Activated CD8-positive, alpha-beta memory T cell treated with anti-CD3 and anti-CD28 coated beads for 1 hour (primary cell): ENCODE results near the gene AANAT.

Experiments
- DNase-seq, 2 donors: peaks; one replicate each; pipeline ENCODE4 v3.0.0-alpha.2; 2020; ENCODE audit warnings: low read depth in 1 of 2; ENCODE audit errors: extremely low read depth in 1 of 2

The AANAT gene

DNA sequence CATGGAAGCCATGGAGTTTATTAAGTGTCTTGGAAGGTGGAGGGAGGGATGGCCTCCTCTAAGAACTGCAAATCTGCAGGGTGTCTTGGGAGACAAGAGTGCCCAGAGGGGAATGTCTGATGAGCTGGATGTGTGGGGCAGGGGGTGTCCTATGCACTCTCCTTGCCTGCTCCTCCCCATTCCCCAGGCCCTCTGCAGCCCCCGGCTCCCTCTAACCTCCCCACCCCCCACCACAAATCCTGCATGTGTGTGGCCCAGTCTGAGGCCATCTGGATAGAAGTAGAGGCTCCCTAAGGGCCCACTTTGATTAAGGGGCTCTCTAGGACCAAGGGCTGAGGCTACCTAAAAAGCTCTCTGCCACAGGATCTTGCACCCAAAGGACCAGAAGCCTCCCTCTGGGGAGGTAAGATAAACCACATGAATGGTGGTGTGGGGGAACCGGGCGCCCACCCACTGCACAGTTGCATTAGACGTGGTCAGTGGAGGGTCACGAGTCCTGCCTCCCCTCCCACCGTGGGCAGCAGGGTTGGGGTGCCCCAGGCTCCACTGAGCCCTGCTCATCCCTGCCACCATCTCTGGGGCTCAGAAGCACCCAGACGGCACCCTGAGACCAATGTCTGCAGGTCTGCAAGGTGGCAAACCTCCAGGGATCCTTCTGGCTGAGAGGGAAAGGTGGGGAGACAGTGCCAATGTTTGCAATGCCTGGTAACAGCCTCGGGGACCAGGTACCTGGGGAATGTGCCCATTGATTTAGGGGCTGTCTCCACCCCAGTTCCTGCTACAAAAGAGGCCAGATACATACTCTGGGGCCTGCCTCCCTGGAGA is 618 bp downstream of the AANAT start:
- DNase-seq = no peak

GRCh38 chr17:76468634-76469010 is 1.2 kb downstream of the AANAT start:
- DNase-seq = no peak

- DNase-seq = no peak
Observed at GRCh38 chr17:76469076-76469990, 1.9 kb downstream of the AANAT start.

DNA sequence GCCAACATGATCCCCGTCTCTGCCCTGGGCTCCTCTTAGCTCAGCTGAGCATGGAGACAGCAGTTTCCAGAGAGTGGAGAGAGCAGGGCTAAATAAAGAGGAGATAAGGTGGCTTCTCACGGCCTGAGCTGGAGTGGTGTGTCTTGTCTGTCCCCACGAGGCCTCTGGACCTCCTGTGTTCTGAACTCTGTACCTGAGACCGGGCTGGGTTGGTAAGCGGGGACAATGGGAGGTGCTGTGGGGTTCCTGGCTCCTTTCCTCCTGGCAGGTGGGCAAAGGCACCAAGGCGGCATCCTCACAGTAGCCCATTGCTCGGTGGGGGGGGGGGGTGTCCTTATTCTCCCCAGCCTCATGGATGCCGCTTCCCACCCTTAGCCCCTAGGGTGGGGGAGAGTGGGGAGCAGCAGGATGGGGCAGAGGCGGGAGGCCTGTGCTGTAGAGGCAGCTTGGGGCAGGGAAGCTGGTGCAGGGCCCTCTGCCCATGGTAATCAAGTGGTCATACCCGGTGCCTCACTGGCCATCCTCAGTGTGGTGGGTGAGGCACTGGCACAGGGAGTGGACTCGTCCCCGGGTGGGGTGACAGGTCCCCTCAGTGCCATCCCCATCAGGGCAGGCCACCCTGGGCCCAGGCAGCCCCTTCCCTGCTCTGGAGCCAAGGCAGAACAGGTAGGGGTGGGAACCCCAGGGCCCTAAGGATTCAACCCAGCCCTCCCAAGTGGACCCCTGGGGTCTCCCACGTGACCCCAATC is 2.8 kb downstream of the AANAT start:
- no peak for DNase-seq

DNA sequence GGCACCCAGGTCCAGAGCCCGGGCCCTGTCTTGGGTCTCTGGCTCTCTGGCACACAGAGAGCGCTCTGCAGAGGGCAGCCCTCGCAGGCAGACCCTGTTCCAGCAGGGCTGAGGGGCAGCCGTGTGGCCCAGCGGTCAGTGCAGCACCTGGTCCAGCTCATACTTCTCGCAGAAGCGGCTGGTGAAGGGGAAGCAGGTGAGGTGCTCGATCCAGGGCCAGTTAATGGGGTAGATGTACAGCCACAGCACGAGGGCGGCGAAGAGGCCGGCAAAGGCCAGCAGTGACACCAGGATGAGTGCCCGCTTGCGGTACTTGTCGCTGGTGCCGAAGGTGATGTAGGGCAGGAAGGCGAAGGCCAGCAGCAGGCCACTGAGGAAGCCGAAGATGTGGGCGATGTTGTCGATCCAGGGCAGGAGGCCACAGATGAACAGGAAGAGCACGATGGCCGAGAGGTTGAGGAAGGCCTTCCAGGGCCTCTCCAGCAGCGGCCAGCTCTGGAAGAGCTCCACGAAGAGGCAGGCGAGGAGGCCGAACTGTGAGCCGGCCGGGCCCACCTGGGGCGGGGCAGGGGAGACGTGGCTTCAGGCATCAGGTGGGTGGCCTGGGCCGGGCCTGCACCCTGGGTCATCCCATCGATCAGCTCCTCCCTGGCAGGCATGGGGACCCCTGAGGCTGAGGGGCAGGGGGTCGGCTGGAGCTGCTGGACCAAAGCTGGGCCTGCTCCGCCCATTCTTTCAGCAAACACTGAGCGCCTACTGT is 4.3 kb downstream of the AANAT start:
- no peak for DNase-seq

- no peak for DNase-seq
Observed at GRCh38 chr17:76472258-76472645, 4.8 kb downstream of the AANAT start.

DNA sequence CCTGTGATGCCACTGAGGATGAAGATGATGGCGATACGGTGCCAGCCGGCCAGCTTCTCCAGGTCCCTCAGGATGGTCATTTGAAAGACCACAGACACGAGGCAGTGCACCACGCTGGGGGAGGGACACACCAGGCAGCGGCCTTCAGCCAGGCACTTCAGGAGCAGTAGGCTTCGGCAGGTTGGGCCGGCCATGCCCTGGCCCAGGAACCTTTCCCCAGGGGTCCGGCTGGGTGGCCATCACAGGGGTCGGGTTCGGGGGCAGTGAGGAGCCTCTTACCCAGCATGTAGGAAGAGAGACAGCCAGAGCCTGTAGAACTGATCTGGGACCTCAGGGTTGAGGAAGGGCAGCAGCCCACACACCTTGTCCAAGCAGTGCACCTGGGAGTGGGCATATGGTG is 5.3 kb downstream of the AANAT start:
- DNase-seq = no peak

DNA sequence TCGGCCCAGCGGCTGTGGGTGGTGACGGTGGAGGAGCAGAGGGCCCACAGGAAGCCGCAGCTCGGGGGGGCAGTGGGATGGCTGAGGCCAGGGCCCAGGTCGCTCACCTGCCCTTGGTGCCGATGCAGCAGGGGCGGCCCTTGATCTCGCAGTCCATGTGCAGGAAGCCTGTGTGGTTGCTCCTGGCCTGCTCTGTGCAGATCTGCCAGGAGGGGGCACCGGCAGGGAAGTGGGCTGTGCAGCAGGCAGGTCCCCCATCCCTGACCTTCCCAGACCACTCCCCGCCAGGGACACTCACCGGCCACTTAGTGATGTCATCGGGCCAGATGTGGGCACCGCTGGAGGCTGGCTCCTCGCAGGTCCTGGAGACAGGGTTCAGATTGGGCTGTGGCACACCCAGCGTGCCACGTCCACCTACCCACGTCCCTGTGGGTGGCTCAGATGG is 6.2 kb downstream of the AANAT start:
- no peak for DNase-seq

DNA sequence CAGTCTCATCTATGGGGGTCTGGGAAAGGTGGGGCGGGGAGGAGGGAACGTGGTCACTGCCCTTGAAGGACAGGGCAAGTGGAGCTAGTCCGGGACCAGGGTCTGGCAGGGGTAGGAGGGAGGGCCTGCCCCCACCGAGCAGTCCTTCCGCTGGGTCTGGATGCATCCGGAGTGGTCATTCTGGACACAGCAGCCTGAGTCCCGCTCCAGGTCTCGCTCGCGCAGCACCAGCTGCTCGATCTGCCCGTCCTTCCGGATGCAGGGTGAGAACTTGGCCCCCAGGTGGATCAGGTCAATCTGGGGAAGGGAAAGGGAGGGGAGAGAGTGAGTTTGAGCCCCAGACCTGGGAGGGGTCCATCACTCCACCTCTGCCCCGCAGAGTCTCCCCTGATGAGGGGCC is 6.8 kb downstream of the AANAT start:
- no peak for DNase-seq

GRCh38 chr17:76474894-76475293 is 7.5 kb downstream of the AANAT start:
- DNase-seq = no peak

DNA sequence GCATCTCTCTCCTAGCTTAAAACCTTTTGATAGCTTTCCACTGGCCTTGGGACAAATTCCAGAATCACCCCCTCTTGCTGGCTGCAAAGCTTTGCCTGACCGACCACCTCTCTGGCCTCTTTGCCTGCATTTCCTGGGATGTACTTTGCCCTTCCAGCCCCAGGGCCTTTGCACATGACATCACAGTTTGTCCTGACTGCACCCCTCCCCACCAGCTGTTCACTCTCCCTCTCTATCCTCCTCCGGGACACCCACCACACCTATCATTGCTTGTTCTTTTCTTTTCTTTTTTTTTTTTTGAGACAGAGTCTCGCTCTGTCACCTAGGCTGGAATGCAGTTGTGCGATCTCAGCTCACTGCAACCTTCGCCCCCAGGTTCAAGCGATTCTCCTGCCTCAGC is 7.9 kb downstream of the AANAT start:
- DNase-seq = no peak

GRCh38 chr17:76476736-76477135 is 9.3 kb downstream of the AANAT start:
- DNase-seq = no peak

- DNase-seq = no peak
Observed at GRCh38 chr17:76477576-76477975, 10.2 kb downstream of the AANAT start.

GRCh38 chr17:76478097-76478496 is 10.7 kb downstream of the AANAT start:
- DNase-seq = no peak

DNA sequence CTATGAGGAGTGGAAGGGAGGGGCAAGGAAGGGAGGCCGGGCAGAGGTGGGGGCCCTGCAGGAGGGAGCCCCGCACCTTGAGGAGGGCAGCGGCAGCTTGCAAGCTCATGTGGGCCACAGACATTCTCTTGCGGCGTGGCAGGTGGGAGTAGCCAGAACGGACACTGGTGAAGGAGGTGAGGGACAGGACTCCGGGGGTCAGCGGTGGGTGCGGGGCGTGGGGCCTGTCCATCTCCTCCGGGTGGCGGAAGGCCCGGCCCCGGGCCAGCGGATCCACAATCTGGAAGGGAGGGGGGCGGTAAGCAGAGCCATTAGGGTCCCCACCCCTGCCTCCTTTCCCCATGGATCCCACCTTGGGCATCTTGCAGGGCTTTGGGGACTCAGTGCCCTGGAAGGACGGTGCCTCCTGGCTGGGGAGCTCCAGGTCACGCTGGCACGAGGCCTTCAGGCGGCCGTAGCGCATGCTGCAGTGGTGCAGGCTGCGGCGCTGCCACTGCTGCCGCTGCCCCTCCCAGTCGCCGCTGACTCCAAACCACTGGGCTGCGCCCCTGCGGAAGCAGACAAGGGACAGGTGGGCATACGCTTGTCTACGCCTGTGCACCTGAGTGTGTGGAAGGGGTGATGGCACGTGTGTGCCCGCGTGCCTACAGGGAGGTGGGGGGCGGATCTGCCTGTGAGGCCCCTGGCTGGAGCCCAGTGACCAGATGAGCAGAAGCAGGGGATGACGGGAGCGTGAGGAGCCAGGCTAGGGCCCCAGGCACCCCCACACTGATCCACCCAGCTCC is 11.5 kb downstream of the AANAT start:
- no peak for DNase-seq

- no peak for DNase-seq
Observed at GRCh38 chr17:76479515-76480060, 12.2 kb downstream of the AANAT start.

DNA sequence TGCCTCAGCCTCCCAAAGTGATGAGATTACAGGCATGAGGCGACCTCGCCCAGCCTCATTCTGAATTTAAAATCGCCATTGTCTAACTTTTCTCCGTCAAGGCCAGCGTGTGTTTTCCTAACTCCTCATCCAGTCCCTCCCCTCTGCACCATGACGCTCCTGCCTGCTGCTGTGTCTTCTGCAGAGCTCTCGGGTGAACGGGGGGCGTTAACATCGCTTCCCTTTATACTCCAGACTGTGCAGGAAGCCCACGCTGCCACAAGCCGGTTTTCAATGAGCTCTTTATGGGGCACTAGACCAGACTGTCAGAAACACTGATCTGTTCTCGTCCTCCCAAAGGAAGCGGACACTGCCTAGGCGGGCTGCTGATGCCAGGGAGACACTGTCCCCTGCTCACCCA is 13.2 kb downstream of the AANAT start:
- DNase-seq = no peak

DNA sequence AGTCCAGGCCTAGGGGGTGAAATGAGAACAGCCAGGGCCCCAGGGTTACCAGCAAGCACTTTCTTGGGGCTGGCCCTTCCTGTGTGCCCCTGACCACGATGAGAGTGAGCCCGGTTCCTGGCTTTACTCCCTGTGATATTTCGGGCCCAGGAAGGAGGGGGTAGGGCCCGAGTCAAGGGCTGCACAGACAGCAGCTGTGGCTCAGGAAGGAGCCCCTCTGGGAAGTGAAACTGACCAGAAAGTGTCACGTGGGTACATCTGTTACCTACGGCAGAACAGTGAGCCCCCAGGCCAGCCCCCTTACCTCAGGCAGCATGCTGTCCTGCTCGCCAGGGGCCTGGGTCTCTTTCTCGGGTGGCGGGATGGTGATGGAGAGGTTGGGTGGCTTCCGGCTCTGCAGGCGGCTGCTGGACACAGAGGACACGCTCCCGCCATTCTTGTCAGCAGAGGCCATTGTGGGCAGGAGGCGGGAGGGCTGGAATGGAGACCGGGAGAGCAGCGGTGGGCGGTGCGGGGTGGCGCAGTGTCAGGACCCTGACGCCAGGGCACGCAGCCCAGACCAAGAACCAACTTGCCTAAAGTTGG is 13.8 kb downstream of the AANAT start:
- DNase-seq = no peak

GRCh38 chr17:76484228-76484725 is 16.9 kb downstream of the AANAT start:
- no peak for DNase-seq
